ENCODE data around the gene IDI1. TPM values are rescaled to one million over a fixed set of nuclear protein-coding genes. Genes with fewer than 3 reads are reported as not detected.

IDI1 gene
- total and polyA plus RNA-seq, 2 of the 13 experiments (the other 11 are each of a cell fraction or from before 2014, with no cell fraction given): 44.4 to 145 TPM

- Histone ChIP-seq H3K4me2 (ENCODE audit: low read depth, low read length) (no peak overlapping the region), H3K36me3 (replicated peaks in 1 of 2; ENCODE audit: control insufficient read depth in 1 of 2, insufficient read depth in 2 of 2, low read length in 2 of 2) (peaks cover 8 to 68% of the 10 kb centered on the region in 2 experiments), H3K4me3 (replicated peaks in 1 of 3; ENCODE audit: insufficient read depth in 1 of 3, low read depth in 2 of 3, low read length in 3 of 3) (no peak overlapping the region), H3K9me3 (ENCODE audit: low read length) (no peaks in the 10 kb centered on the region), H3K9ac (ENCODE audit: insufficient read depth, low read depth, low read length) (no peak overlapping the region), H4K20me1 (ENCODE audit: insufficient read depth, low read length) (no peaks in the 10 kb centered on the region), H3K4me1 (ENCODE audit: insufficient read depth, low read length) (no peaks in the 10 kb centered on the region), H3K79me2 (ENCODE audit: insufficient read depth, low read length) (no peaks in the 10 kb centered on the region), H3K27ac (ENCODE audit: extremely low read length, insufficient read depth, low read length) (no peak overlapping the region), H3K27me3 (ENCODE audit: control insufficient read depth in 1 of 2, insufficient read depth in 2 of 2, low read length in 2 of 2) (no peaks in the 10 kb centered on the region), H2AFZ (ENCODE audit: low read length) (no peak overlapping the region)
- in situ Hi-C loops (cut with HindIII; ENCODE audit: extremely low pct_ligation_motif_present, low pct_unique_long_range_greater_than_20kb): no loop called here
- CTCF ChIA-PET (ENCODE audit: low intra/inter-chr PET ratio, low total read pairs): no interaction called here
- no TSS peak for BruUV-seq (replicated peaks)
- TF ChIP-seq NFYB (CRISPR knock-in tag; IDR thresholded peaks at IDR 0.05) (no peak), ZNF225 (CRISPR knock-in tag; IDR thresholded peaks at IDR 0.05) (no peak), TFAP4 (IDR thresholded peaks at IDR 0.05; ENCODE audit: borderline replicate concordance, low read depth) (no peak), SOX5 (CRISPR knock-in tag; IDR thresholded peaks at IDR 0.05; ENCODE audit: borderline replicate concordance) (no peak), MED13 (CRISPR knock-in tag; IDR thresholded peaks at IDR 0.05) (no peak)
- TF ChIP-seq, protein P1, sequence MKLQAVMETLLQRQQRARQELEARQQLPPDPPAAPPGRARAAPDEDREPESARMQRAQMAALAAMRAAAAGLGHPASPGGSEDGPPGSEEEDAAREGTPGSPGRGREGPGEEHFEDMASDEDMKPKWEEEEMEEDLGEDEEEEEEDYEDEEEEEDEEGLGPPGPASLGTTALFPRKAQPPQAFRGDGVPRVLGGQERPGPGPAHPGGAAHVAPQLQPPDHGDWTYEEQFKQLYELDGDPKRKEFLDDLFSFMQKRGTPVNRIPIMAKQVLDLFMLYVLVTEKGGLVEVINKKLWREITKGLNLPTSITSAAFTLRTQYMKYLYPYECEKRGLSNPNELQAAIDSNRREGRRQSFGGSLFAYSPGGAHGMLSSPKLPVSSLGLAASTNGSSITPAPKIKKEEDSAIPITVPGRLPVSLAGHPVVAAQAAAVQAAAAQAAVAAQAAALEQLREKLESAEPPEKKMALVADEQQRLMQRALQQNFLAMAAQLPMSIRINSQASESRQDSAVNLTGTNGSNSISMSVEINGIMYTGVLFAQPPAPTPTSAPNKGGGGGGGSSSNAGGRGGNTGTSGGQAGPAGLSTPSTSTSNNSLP (IDR thresholded peaks at IDR 0.05; ENCODE audit: low read depth, low read length): no peak
- TF ChIP-seq, protein P2, sequence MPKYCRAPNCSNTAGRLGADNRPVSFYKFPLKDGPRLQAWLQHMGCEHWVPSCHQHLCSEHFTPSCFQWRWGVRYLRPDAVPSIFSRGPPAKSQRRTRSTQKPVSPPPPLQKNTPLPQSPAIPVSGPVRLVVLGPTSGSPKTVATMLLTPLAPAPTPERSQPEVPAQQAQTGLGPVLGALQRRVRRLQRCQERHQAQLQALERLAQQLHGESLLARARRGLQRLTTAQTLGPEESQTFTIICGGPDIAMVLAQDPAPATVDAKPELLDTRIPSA (CRISPR knock-in tag; IDR thresholded peaks at IDR 0.05; ENCODE audit: borderline replicate concordance): no peak
- TF ChIP-seq, protein P3, sequence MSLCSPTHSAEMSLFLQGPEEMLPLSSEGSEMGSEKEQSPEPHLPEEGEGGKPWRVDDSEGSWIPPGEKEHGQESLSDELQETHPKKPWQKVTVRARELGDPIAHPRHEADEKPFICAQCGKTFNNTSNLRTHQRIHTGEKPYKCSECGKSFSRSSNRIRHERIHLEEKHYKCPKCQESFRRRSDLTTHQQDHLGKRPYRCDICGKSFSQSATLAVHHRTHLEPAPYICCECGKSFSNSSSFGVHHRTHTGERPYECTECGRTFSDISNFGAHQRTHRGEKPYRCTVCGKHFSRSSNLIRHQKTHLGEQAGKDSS (CRISPR knock-in tag; IDR thresholded peaks at IDR 0.05; ENCODE audit: borderline replicate concordance, low read depth): no peak
- intact Hi-C loops (cut with micrococcal nuclease; ENCODE audit: unreplicated experiment): no loop called here
- DNase-seq (ENCODE audit: low spot score): no peak
- no peak for ATAC-seq
- POLR2A ChIA-PET: no interaction called here
- 94% methylated on average over 27 of the region's 27 CpGs for WGBS (ENCODE audit: low lambda C conversion rate)
- FAIRE-seq: no peak
Measured at GRCh38 chr10:1096287-1096889, 47.5 kb upstream of the IDI1 start.
